ENCODE measurements around the gene KIRREL1. TPM values are rescaled to one million over a fixed set of nuclear protein-coding genes. Genes with fewer than 3 reads are reported as not detected.
A peak's percentile ranks its signal among the peaks of the same experiment; 100 is the strongest.

KIRREL1 gene
- total RNA-seq (10 to 100 TPM; 29.0 to 57.0 (median 44.0) TPM), polyA plus RNA-seq (10 to 100 TPM in 1 of 3 donors, 1 to 10 TPM in 1, under 1 TPM in 1; 0.92 to 11.5 (median 1.8) TPM)

DNA sequence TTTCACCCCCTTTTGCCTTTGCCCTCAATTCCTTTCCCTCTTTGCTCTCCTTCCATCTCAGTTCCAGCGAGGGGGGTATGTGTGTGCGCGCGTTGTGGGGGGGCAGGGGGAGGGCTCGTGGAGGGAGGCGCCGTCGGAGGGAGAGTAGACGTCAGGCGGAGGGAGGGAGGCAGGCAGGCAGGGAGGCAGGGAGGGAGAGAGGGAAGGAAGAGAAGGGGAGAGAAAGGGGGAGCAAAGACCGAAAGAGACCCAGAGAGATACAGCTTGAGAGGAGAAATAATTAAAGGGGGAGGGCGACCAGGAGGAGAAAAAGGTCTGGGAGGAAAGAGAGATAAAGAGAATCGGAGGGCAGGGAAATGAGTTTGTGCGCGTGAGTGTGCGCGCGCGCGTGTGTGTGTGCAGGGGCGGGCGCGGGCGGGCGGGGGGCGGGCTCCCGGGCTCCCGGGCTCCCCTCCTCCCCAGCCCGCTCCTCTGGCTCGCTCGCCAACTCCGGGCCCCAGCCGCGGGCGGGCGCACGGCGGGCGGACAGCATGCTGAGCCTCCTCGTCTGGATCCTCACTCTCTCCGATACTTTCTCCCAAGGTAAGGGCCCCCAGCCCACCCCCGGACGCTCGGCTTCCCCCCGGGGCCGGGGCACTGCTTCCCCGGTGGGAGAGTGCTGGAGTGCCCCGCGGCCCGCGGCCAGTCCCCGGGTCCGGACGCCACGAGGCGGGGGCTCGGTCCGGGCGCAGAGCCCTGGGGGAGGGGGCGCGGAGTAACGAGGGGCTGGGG, at the start of gene KIRREL1:
Gene KIRREL1, plus strand, starts transcription at position 499 of the 771 bp plus-strand sequence. Its CDS starts 32 bp downstream, at position 531.
- Histone ChIP-seq H3K4me1 (peaks cover 0 to 48% (median 43%) of the 10 kb centered on the region in 4 donors), H3K27ac (peak within 1 kb of the TSS; percentile 91 to 99 (median 97)), H3K36me3 (no peaks in the 10 kb centered on the region), H3K9me3 (no peaks in the 10 kb centered on the region), H3K27me3 (no peaks in the 10 kb centered on the region), H3K4me3 (peak within 1 kb of the TSS; percentile 79 to 99 (median 98))
- 1% methylated on average over 59 to 62 of the region's 62 CpGs for WGBS, 2 donors
- TF ChIP-seq POLR2A (IDR thresholded peaks at IDR 0.05): peak in 1 of 2 donors; percentile 42
- TF ChIP-seq, protein P1, sequence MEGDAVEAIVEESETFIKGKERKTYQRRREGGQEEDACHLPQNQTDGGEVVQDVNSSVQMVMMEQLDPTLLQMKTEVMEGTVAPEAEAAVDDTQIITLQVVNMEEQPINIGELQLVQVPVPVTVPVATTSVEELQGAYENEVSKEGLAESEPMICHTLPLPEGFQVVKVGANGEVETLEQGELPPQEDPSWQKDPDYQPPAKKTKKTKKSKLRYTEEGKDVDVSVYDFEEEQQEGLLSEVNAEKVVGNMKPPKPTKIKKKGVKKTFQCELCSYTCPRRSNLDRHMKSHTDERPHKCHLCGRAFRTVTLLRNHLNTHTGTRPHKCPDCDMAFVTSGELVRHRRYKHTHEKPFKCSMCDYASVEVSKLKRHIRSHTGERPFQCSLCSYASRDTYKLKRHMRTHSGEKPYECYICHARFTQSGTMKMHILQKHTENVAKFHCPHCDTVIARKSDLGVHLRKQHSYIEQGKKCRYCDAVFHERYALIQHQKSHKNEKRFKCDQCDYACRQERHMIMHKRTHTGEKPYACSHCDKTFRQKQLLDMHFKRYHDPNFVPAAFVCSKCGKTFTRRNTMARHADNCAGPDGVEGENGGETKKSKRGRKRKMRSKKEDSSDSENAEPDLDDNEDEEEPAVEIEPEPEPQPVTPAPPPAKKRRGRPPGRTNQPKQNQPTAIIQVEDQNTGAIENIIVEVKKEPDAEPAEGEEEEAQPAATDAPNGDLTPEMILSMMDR (IDR thresholded peaks at IDR 0.05): no peak
- no peak for TF ChIP-seq EP300 (IDR thresholded peaks at IDR 0.05)
- TF ChIP-seq POLR2AphosphoS5 (IDR thresholded peaks at IDR 0.05): peak; percentile 81 to 91 (median 86)
- peak; percentile 90 for DNase-seq
- intact Hi-C loops (cut with DNase I): no loop called here

DNA sequence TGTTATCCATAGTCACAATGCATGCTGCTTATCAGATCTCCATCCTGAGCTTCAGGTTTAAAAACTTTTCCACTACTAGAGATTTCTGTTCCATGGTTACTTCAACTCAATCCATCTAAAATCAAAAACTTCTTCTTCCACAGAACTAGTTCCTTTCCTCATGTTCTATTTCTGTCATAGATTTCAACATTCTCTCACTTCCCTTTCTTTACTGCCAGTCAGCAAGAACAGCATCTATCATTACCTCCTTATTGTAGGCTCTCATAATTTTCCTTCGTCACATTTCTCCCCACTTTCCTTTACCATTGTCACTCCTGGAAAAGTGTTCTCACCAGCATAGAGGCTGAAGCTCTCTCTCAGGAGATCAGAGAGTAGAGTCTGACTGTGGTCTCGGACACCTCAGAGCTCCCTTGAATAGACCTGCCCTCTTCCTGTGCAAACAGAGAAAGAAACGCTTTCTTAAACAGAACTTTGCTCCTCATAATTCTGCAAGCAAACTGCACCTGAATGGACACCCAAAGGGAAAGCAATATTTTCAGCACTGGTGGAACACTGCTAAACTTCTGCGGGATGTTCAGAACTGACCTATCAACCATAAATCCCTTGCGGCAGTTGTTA, 48.7 kb upstream of the KIRREL1 start:
- H3K27ac ChIP-seq: no peak overlapping the region
- H3K9me3 ChIP-seq: no peaks in the 10 kb centered on the region
- no peaks in the 10 kb centered on the region for H3K27me3 ChIP-seq
- H3K36me3 ChIP-seq: no peaks in the 10 kb centered on the region
- WGBS, 2 donors: 15 to 43% methylated on average over 5 of the region's 5 CpGs
- TF ChIP-seq, protein P1 (IDR thresholded peaks at IDR 0.05): no peak
- no peak for DNase-seq
- no peaks in the 10 kb centered on the region for H3K4me1 ChIP-seq
- no peak overlapping the region for H3K4me3 ChIP-seq
- intact Hi-C loops (cut with DNase I): no loop called here

GRCh38 chr1:157948312-157949073, 45.0 kb upstream of the KIRREL1 start:
- DNase-seq: no peak
- intact Hi-C loops (cut with DNase I): no loop called here
- Histone ChIP-seq H3K4me3 (no peak overlapping the region), H3K36me3 (no peaks in the 10 kb centered on the region), H3K27ac (no peak overlapping the region), H3K27me3 (no peaks in the 10 kb centered on the region), H3K4me1 (no peaks in the 10 kb centered on the region), H3K9me3 (no peaks in the 10 kb centered on the region)
- 62 to 63% methylated on average over 6 of the region's 6 CpGs for WGBS, 2 donors
- no peak for TF ChIP-seq POLR2AphosphoS5 (IDR thresholded peaks at IDR 0.05)
- TF ChIP-seq, protein P1 (IDR thresholded peaks at IDR 0.05): no peak
- TF ChIP-seq POLR2A (IDR thresholded peaks at IDR 0.05): no peak
- no peak for TF ChIP-seq EP300 (IDR thresholded peaks at IDR 0.05)

DNA sequence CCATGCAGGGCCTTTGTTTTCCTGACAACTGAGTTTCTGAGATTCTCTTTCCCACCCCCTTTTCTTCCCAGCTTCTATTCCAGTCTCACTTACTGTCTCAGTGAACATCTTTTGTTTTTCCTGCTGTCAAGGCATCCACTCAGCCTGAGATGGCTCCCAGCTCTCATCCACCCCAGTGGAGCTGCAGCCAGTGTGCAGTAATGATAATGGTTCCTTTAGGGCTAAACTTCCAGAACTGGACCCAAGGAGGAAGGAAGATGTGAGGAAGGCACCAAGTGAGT, 44.4 kb upstream of the KIRREL1 start:
- intact Hi-C loops (cut with DNase I): no loop called here
- no peak for DNase-seq

DNA sequence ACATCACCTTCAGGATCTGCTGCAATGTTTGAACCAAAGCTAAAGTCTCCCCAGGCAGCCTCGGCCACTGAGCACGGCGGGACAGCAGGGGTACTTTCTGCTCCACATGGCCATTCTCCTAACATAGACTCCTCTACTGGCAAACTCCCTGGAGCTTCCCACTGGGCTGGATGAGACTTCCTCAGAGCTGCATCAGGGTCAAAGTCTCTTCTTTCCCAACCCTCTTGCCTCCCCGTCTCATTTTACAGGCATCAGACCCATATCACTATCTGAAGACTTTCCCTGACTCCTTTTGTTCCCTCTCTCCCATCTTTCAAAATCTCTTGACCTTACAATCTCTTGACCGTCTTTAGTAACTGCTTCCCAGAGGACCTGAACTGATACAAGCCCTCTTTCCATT, 42.2 kb upstream of the KIRREL1 start:
- Histone ChIP-seq H3K36me3 (no peaks in the 10 kb centered on the region), H3K9me3 (no peaks in the 10 kb centered on the region), H3K27ac (no peak overlapping the region), H3K4me1 (no peaks in the 10 kb centered on the region), H3K27me3 (no peaks in the 10 kb centered on the region), H3K4me3 (no peak overlapping the region)
- WGBS, 2 donors: 78 to 87% methylated on average over 5 of the region's 5 CpGs
- intact Hi-C loops (cut with DNase I): no loop called here
- TF ChIP-seq EP300 (IDR thresholded peaks at IDR 0.05) (no peak), POLR2A (IDR thresholded peaks at IDR 0.05) (no peak), POLR2AphosphoS5 (IDR thresholded peaks at IDR 0.05) (no peak)
- TF ChIP-seq, protein P1 (IDR thresholded peaks at IDR 0.05): no peak
- no peak for DNase-seq

More for the DNA sequence above, 44.4 kb upstream of the KIRREL1 start:
- Histone ChIP-seq H3K27me3 (no peaks in the 10 kb centered on the region), H3K27ac (no peak overlapping the region), H3K4me3 (no peak overlapping the region), H3K4me1 (no peaks in the 10 kb centered on the region), H3K36me3 (no peaks in the 10 kb centered on the region), H3K9me3 (no peaks in the 10 kb centered on the region)
- no peak for TF ChIP-seq POLR2A (IDR thresholded peaks at IDR 0.05)
